GM23338 (cell line): ENCODE results near the gene SPR. TPM values are rescaled to one million over a fixed set of nuclear protein-coding genes. Genes with fewer than 3 reads are reported as not detected.

Source experiments
- ATAC-seq: fragments of 200-7000 bp; cut with Tn5 transposase; 3 replicates; pipeline ENCODE4 v1.9.1; 2020
- DNase-seq: peaks from one replicate; pipeline ENCODE4 v3.0.0-alpha.2; 2015; ENCODE audit warnings: low spot score
- H2AFZ ChIP-seq: fragments of 200-600 bp; sonication (generic); 2 replicates; pipeline ENCODE4 v1.8.0; 2016; ENCODE audit warnings: antibody characterized with exemption, mild to moderate bottlenecking, moderate library complexity
- H3F3A ChIP-seq: fragments of 200-600 bp; sonication (generic); replicated peaks from 2 replicates; pipeline ENCODE4 v1.8.0; 2017; ENCODE audit warnings: antibody characterized with exemption, mixed run types, low read depth
- H3K27ac ChIP-seq: fragments of 200-600 bp; sonication (generic); 2 replicates; pipeline ENCODE4 v1.6.1; 2016; ENCODE audit warnings: low read depth
- H3K27me3 ChIP-seq: fragments of 200-600 bp; sonication (generic); 2 replicates; pipeline ENCODE4 v1.8.0; 2016; ENCODE audit warnings: mild to moderate bottlenecking, mixed run types, moderate library complexity; ENCODE audit not compliant: insufficient read depth
- H3K36me3 ChIP-seq: fragments of 200-600 bp; sonication (generic); 2 replicates; pipeline ENCODE4 v1.8.0; 2016; ENCODE audit warnings: mild to moderate bottlenecking; ENCODE audit not compliant: insufficient read depth
- H3K4me1 ChIP-seq: fragments of 200-600 bp; sonication (generic); 2 replicates; pipeline ENCODE4 v1.8.0; 2016; ENCODE audit warnings: mild to moderate bottlenecking, moderate library complexity; ENCODE audit not compliant: insufficient read depth
- H3K4me2 ChIP-seq: fragments of 200-600 bp; sonication (generic); 2 replicates; pipeline ENCODE4 v1.7.1; 2017; ENCODE audit warnings: mixed run types
- H3K4me3 ChIP-seq: fragments of 200-600 bp; sonication (generic); 2 replicates; pipeline ENCODE4 v1.6.1; 2016; ENCODE audit warnings: mixed run types
- H3K79me2 ChIP-seq: fragments of 200-600 bp; sonication (generic); replicated peaks from 2 replicates; pipeline ENCODE4 v1.8.0; 2017; ENCODE audit warnings: mild to moderate bottlenecking; ENCODE audit not compliant: insufficient read depth
- H3K9me2 ChIP-seq: fragments of 200-600 bp; sonication (generic); 2 replicates; pipeline ENCODE4 v1.8.0; 2017; ENCODE audit not compliant: insufficient read depth
- H4K20me1 ChIP-seq: fragments of 200-600 bp; sonication (generic); replicated peaks from 2 replicates; pipeline ENCODE4 v1.8.0; 2017; ENCODE audit warnings: mild to moderate bottlenecking; ENCODE audit not compliant: insufficient read depth
- H3K27ac Mint-ChIP-seq: 2 replicates; pipeline ENCODE4 v1.8.0; 2020; ENCODE audit warnings: inconsistent platforms, mild to moderate bottlenecking, moderate library complexity, mixed read lengths
- H3K27me3 Mint-ChIP-seq: 3 replicates; pipeline ENCODE4 v1.8.0; 2022; ENCODE audit warnings: low read depth, mild to moderate bottlenecking, moderate library complexity, mixed read lengths, inconsistent platforms; ENCODE audit not compliant: insufficient read depth, poor library complexity
- H3K36me3 Mint-ChIP-seq: 3 replicates; pipeline ENCODE4 v1.8.0; 2021; ENCODE audit warnings: low read depth, mild to moderate bottlenecking, inconsistent platforms, moderate library complexity, mixed read lengths
- H3K4me1 Mint-ChIP-seq: 3 replicates; pipeline ENCODE4 v1.8.0; 2020; ENCODE audit warnings: mild to moderate bottlenecking, inconsistent platforms, mixed read lengths
- H3K4me3 Mint-ChIP-seq: 3 replicates; pipeline ENCODE4 v1.8.0; 2021; ENCODE audit warnings: moderate library complexity, mild to moderate bottlenecking, inconsistent platforms, mixed read lengths
- H3K9me3 Mint-ChIP-seq: 3 replicates; pipeline ENCODE4 v1.8.0; 2020; ENCODE audit warnings: moderate library complexity, mild to moderate bottlenecking, inconsistent platforms, mixed read lengths
- CREB1 ChIP-seq: fragments of 250-450 bp; sonication (Bioruptor Pico); IDR thresholded peaks from 2 replicates; pipeline ENCODE4 v1.5.0; 2020; ENCODE audit warnings: low read depth, mild to moderate bottlenecking, moderate library complexity
- ETS1 ChIP-seq: IDR thresholded peaks from 2 replicates; pipeline ENCODE4 v1.6.1; 2016; ENCODE audit warnings: antibody characterized with exemption
- EZH2 ChIP-seq: fragments of 200-600 bp; sonication (generic); IDR thresholded peaks from one replicate; pipeline ENCODE4 v1.8.0; 2017; ENCODE audit warnings: antibody characterized with exemption, mild to moderate bottlenecking, low read depth; ENCODE audit not compliant: unreplicated experiment
- NANOG ChIP-seq: IDR thresholded peaks from 2 replicates; pipeline ENCODE4 v1.6.1; 2016; ENCODE audit warnings: antibody characterized with exemption, borderline replicate concordance
- POLR2AphosphoS5 ChIP-seq: IDR thresholded peaks from 2 replicates; pipeline ENCODE4 v1.6.1; 2016; ENCODE audit warnings: antibody characterized with exemption, low read depth
- REST ChIP-seq: IDR thresholded peaks from one replicate; pipeline ENCODE4 v1.6.1; 2018; ENCODE audit warnings: antibody characterized with exemption; ENCODE audit not compliant: unreplicated experiment
- ZNF114 ChIP-seq: fragments of 250-450 bp; sonication (Bioruptor Pico); IDR thresholded peaks from 2 replicates; pipeline ENCODE4 v1.5.0; 2020; ENCODE audit warnings: mild to moderate bottlenecking, moderate library complexity
- ZNF331 ChIP-seq: fragments of 250-450 bp; sonication (Bioruptor Pico); IDR thresholded peaks from 2 replicates; pipeline ENCODE4 v1.5.0; 2020; ENCODE audit warnings: low read depth, mild to moderate bottlenecking, moderate library complexity
- ZNF462 ChIP-seq: fragments of 250-450 bp; sonication (Bioruptor Pico); IDR thresholded peaks from 2 replicates; pipeline ENCODE4 v1.5.0; 2020; ENCODE audit warnings: mild to moderate bottlenecking, moderate library complexity
- polyA plus RNA-seq: library from polyadenylated mRNA; unstranded; fragments of >200 nt; fragmentation: Nextera tagmentation; extraction: Ambion mirVana; gene quantifications from 2 replicates; pipeline ENCODE4 v1.2.1, GENCODE V29; 2016
- total RNA-seq: library from RNA; depleted of rRNA; stranded (reverse); fragments of >200 nt; shearing (Covaris generic); gene quantifications from 2 replicates; pipeline ENCODE4 v1.2.3, GENCODE V29; 2014

The SPR gene
- total and polyA plus RNA-seq, 2 experiments from 2014 or later: 10.7 to 15.2 TPM

- H3K27ac ChIP-seq: no peak overlapping the region
- H3K36me3 Mint-ChIP-seq: no peaks in the 10 kb centered on the region
- peaks cover 37% of the 10 kb centered on the region for H3K4me1 ChIP-seq
- no peak overlapping the region for H3K4me2 ChIP-seq
- no peaks in the 10 kb centered on the region for H3K79me2 ChIP-seq
- ATAC-seq (no peak), DNase-seq (no peak)
- peaks cover 21% of the 10 kb centered on the region for H3F3A ChIP-seq
- peaks cover 91% of the 10 kb centered on the region for H3K27me3 ChIP-seq
- H3K4me3 Mint-ChIP-seq: no peak overlapping the region
- H2AFZ ChIP-seq: no peak overlapping the region
- no peak overlapping the region for H3K4me3 ChIP-seq
- H4K20me1 ChIP-seq: 0 out of 2 replicates have a peak, but pooled peaks cover 3% of the 10 kb centered on the region
- no peaks in the 10 kb centered on the region for H3K9me2 ChIP-seq
- peaks cover 1% of the 10 kb centered on the region for H3K27me3 Mint-ChIP-seq
- no peaks in the 10 kb centered on the region for H3K9me3 Mint-ChIP-seq
- no peak for TF ChIP-seq NANOG
- no peak for TF ChIP-seq REST
- TF ChIP-seq CREB1 (CRISPR knock-in tag): no peak
- TF ChIP-seq EZH2: no peak
- TF ChIP-seq ZNF462 (CRISPR knock-in tag): no peak
- TF ChIP-seq ZNF114 (CRISPR knock-in tag): no peak
- no peak for TF ChIP-seq ETS1
- TF ChIP-seq POLR2AphosphoS5: no peak
- no peak for TF ChIP-seq ZNF331
- peaks cover 16% of the 10 kb centered on the region for H3K4me1 Mint-ChIP-seq
- no peaks in the 10 kb centered on the region for H3K36me3 ChIP-seq
- H3K27ac Mint-ChIP-seq: no peak overlapping the region
Observed at GRCh38 chr2:72927619-72928550, 40.7 kb downstream of the SPR start.
